HG02840 (cell line): Measurements from ENCODE around the gene ACER2.

Experiments used
- ATAC-seq: cut with Tn5 transposase; IDR thresholded peaks from one replicate; pipeline ENCODE4 v1.9.1; 2021; ENCODE audit warnings: mild to moderate bottlenecking, moderate library complexity, moderate number of reproducible peaks; ENCODE audit not compliant: unreplicated experiment, low FRiP score

ACER2 gene

DNA sequence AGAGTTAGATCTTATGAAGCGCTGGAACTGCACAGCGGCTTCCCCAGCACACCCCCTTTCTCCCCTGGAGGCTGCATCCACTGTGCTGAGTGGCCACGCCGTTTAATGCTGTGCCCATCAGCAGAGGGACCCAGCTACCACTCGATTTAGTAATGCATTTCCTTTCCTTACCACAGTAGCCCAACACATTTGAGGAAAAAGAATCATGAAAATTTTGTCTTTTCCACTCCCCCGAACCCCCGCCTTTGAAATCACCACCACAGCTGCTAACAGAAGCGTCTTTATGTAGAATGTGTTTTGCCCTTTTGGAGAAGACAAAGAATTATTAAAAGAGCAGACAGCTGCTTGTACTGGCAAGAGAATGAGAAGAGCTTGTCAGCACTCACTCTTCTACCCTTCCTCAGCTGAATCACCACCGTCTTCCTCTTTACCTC is 73.2 kb downstream of the ACER2 start:
- no peak for ATAC-seq

GRCh38 chr9:19484699-19485098 is 75.9 kb downstream of the ACER2 start:
- no peak for ATAC-seq

DNA sequence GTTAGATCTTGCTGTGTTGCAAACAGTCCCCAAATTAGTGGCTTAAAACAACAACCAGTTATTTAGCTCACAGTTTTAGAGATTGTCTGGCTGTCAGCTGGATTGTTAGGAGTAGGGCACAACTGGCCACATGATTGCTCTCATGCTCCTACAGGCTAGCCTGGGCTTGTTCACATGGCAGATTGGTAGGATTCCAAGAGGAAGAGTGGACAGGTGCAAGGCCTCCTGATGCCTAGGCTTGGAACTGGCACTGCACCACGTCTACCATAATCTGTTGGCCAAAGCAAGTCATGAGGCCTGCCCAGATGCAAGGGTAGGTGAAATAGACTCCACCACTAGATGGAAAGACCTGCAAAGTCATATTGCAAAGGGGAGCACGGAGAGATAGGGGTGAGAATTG is 76.4 kb downstream of the ACER2 start:
- no peak for ATAC-seq

DNA sequence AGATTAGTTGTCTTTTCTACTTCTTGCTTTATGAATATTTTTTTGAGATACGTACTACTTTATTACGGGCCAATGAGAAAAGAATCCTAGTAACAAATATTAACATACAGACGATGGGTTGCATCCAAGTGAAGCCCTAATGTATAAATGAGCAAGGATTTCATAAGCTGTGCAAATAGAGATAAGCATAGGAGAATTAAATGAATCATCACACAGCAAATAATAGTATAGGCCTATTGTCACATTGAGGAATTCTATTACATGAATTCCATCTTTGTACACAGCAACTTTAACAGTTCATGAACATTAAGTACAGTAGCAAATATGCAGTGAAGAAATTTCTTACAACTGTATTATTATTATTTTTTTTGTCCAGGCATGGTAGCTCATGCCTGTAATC is 78.0 kb downstream of the ACER2 start:
- ATAC-seq, result no peak

GRCh38 chr9:19488721-19489120 is 79.9 kb downstream of the ACER2 start:
- no peak for ATAC-seq

- no peak for ATAC-seq
These were observed 81.5 kb downstream of the ACER2 start for GRCh38 chr9:19490269-19490668.

- ATAC-seq, result no peak
These were observed 82.0 kb downstream of the ACER2 start for GRCh38 chr9:19490828-19491227.

DNA sequence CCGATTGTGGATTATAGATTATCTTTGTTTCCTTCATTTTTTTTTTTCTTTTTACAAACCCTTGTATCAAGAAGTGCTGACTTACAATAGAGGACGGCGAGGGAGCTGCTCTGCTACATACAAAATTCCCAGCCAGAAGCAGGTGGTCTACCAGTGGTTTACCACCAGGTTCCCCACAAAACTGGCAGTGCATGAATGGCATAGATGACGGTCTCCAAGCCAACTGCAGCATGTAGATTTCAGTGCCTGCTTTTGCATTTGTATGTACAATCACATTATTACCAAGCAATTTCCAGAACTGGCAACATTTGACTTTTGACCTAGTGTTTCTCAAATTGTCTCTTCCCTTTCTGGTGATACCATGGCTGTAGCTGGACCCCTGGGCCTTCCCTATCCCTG is 84.0 kb downstream of the ACER2 start:
- no peak for ATAC-seq

GRCh38 chr9:19493174-19493811 is 84.5 kb downstream of the ACER2 start:
- ATAC-seq, result peak; percentile 46

- ATAC-seq, result no peak
These were observed 85.1 kb downstream of the ACER2 start for GRCh38 chr9:19493876-19494275.

GRCh38 chr9:19495186-19496028 is 86.6 kb downstream of the ACER2 start:
- no peak for ATAC-seq

GRCh38 chr9:19496321-19497050 is 87.7 kb downstream of the ACER2 start:
- no peak for ATAC-seq

DNA sequence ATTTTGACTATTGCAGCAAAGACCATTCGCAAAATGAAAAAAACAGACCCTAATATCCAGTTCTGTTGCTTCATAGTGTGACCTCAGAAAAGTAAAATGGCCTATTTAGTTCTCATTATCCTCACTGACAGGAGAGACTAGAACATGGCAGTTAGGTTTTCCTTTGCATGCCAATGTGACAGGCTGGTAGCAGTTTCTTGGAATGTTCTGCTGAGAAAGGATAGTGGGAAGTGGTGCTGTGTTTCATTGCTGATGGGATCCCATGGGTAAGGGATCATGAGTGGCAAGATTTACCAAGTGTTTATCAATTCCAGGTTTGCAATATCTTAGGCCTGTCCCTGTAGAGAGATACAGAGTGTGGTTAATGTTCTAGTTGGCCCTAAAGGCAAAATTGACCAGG is 88.5 kb downstream of the ACER2 start:
- no peak for ATAC-seq

- no peak for ATAC-seq
These were observed 89.2 kb downstream of the ACER2 start for GRCh38 chr9:19498015-19498414.
